GM20000 (cell line): ENCODE measurements around the gene ZSCAN31.
A peak's percentile ranks its signal among the peaks of the same experiment; 100 is the strongest.

Source experiments
- DNase-seq: peaks from one replicate; pipeline ENCODE4 v3.0.0; 2012; ENCODE audit warnings: low spot score
- TF ChIP-seq, protein P1 (sequence below): IDR thresholded peaks from 2 replicates; pipeline ENCODE4 v1.5.1; 2012; ENCODE audit warnings: mild to moderate bottlenecking, control low read depth; ENCODE audit errors: extremely low read depth, missing control alignments

ZSCAN31 gene

GRCh38 chr6:28351087-28351486 lies 15.1 kb upstream of the ZSCAN31 start:
- DNase-seq, result no peak
- TF ChIP-seq, protein P1, sequence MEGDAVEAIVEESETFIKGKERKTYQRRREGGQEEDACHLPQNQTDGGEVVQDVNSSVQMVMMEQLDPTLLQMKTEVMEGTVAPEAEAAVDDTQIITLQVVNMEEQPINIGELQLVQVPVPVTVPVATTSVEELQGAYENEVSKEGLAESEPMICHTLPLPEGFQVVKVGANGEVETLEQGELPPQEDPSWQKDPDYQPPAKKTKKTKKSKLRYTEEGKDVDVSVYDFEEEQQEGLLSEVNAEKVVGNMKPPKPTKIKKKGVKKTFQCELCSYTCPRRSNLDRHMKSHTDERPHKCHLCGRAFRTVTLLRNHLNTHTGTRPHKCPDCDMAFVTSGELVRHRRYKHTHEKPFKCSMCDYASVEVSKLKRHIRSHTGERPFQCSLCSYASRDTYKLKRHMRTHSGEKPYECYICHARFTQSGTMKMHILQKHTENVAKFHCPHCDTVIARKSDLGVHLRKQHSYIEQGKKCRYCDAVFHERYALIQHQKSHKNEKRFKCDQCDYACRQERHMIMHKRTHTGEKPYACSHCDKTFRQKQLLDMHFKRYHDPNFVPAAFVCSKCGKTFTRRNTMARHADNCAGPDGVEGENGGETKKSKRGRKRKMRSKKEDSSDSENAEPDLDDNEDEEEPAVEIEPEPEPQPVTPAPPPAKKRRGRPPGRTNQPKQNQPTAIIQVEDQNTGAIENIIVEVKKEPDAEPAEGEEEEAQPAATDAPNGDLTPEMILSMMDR, result no peak

DNA sequence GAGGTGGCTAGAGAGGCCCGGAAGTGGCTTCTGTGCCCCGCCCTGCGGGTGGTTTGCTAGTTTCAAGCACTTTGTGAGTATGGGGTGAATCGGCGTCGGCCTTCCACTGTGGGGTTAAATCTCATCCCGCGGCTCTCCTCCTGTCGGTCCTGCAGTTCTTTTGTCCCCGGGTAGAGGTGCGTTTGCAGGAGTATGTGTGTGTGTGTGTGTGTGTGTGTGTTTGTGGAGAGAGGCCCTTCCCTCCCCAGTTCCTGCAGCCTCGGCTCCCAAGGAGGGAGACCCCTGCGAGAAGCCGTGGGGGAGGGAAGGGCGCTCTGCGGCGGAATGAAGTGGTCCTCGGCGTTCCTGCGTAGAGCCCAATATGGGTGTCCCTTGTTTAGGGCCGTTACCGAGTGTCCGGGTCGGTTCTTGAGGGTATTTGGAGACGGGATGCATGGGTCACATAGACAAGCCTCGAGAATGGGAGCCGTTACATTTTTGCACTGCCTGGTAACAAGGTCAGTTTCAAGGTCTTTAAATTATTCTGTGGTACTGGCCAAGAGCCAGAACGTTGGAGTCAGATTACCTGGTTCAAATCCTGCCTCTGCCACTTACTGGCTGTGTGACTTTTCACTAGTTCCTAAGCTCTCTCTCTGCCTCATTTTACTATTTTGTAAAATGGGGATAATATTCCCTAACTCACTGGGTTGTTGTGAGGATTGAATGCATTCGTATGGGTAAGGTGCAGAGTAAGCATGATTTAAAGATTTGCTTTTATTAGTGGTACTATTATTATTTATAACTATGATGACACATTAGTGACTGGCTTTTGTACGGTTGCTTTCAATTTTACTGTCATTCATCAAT lies 14.2 kb upstream of the ZSCAN31 start, which contains the start of gene ZKSCAN3:
Gene ZKSCAN3, plus strand, starts transcription at position 56 of the 846 bp plus-strand sequence. CDS start 9,640 bp downstream, outside the sequence.
- TF ChIP-seq, protein P1, result no peak
- peak; percentile 84 for DNase-seq

DNA sequence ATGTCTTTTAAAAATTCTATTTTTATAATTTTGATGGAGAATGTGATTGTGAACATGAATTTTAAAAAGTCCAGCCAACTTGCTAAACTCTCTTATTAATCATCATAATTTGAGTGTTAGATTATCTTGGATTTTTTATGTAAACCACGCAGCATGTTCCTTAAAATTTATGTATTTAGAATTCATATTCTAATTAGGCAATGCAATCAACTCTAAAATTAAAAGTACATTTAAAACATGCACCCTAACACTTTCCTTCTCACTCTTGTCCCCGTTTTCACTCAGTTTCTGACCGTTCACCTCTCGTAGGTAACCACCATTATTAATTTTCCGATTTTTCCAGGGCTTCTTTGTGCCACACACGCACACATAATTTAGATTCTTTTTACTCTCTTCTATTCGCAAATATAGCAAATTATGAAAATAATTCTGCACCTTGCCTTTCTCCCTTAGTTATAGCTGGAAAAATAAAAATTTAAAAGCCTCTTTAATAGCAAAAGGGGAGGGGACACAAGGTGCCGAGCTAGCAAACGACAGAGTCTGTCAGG lies 13.5 kb upstream of the ZSCAN31 start:
- no peak for DNase-seq
- TF ChIP-seq, protein P1, result no peak

DNA sequence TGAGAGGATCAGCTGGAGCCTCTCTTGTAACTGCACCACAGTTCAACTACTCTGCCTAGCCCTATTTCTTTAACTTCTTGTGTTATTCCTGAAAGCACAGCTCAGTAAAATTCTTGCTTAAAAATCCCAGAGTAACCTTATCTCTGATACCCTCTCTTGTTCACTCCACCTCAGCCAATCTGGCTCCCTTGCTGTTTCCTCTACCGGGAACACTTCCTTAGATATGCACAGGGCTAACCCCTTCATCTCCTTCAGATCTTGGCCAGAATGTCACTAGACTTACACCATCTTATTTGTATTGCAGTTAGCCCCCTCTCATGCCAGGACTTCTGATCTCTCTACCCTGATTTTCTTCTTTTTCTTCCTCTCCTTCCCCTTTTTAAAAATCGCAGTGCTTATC lies 11.2 kb upstream of the ZSCAN31 start:
- TF ChIP-seq, protein P1, result no peak
- no peak for DNase-seq

GRCh38 chr6:28345201-28345600 lies 9.3 kb upstream of the ZSCAN31 start:
- no peak for DNase-seq
- TF ChIP-seq, protein P1, result no peak

DNA sequence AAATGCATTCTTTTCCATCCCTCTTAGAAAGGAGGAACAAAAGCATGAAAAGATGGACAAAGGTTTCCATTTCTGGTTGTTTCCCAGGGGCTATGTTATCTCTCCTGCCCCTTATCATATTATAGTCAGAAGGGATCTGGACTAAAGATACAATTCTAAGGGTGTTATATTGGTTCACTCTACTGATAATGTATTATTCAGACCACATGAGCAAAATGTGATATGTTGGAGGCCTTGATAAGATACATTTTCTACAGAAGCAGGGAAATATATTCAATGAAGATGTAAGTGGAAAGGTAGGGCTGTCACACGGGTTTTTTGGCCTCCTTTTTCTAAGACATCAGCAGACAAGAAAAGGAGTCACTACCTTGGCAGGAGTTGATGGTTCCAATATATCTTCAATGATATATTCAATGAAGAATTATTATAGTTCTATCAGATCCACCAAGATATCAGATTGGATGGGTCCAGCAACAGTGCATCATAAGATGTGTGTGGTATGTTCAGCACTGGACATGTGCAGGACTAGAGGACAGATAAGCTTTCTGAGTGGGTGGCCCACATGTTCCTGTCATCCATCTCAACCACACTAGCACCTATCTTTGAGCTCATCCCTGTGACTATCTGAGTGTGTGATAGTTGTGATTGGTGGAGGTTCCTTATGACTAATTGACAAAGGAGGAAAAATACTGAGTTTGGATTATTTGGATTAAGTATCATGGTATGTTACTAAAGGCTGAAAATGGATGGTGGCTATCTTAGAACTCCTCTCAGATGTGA lies 8.1 kb upstream of the ZSCAN31 start:
- no peak for DNase-seq
- TF ChIP-seq, protein P1, result no peak
